Myocyte (in vitro differentiated cells): ENCODE results near the gene SLC25A47. TPM values are rescaled to one million over a fixed set of nuclear protein-coding genes. Genes with fewer than 3 reads are reported as not detected.
"Not testable (repeated sequence)": the region's sequence is repeated elsewhere in the genome, so short reads cannot be mapped to it uniquely, and the experiment has no call there.

Experiments used
- DNase-seq: peaks from one replicate; pipeline ENCODE4 v3.0.0-alpha.2; 2012; ENCODE audit warnings: low read depth
- total RNA-seq: library from RNA; depleted of rRNA; stranded (reverse); fragments of >200 nt; gene quantifications from 2 replicates; pipeline ENCODE4 v1.2.3, GENCODE V29; 2014

SLC25A47 gene
- total RNA-seq, 1 donor from 2014 or later = not detected

GRCh38 chr14:100342826-100343225 is 19.7 kb downstream of the SLC25A47 start:
- not testable (repeated sequence) for DNase-seq

- not testable (repeated sequence) for DNase-seq
Measured at GRCh38 chr14:100344657-100345056, 21.5 kb downstream of the SLC25A47 start.

- no peak for DNase-seq
Measured at GRCh38 chr14:100345711-100346110, 22.6 kb downstream of the SLC25A47 start.

- DNase-seq = no peak
Measured at GRCh38 chr14:100346306-100347091, 23.4 kb downstream of the SLC25A47 start.

- DNase-seq = no peak
Measured at GRCh38 chr14:100348253-100348729, 25.2 kb downstream of the SLC25A47 start.

GRCh38 chr14:100348784-100349685 is 25.9 kb downstream of the SLC25A47 start:
- DNase-seq = no peak

GRCh38 chr14:100350276-100350926 is 27.3 kb downstream of the SLC25A47 start:
- DNase-seq = no peak

GRCh38 chr14:100350986-100351385 is 27.8 kb downstream of the SLC25A47 start:
- no peak for DNase-seq

- no peak for DNase-seq
Measured at GRCh38 chr14:100358396-100358795, 35.3 kb downstream of the SLC25A47 start.

- no peak for DNase-seq
Measured at GRCh38 chr14:100359111-100359510, 36.0 kb downstream of the SLC25A47 start.

GRCh38 chr14:100359881-100360280 is 36.7 kb downstream of the SLC25A47 start:
- DNase-seq = no peak

- DNase-seq = no peak
Measured at GRCh38 chr14:100361626-100362025, 38.5 kb downstream of the SLC25A47 start.

GRCh38 chr14:100362311-100362927 is 39.3 kb downstream of the SLC25A47 start:
- DNase-seq = peak; percentile 45

- no peak for DNase-seq
Measured at GRCh38 chr14:100363053-100363452, 39.9 kb downstream of the SLC25A47 start.

- DNase-seq = no peak
Measured at GRCh38 chr14:100364403-100364802, 41.3 kb downstream of the SLC25A47 start.

GRCh38 chr14:100365741-100366140 is 42.6 kb downstream of the SLC25A47 start:
- no peak for DNase-seq

GRCh38 chr14:100369019-100369418 is 45.9 kb downstream of the SLC25A47 start:
- no peak for DNase-seq

GRCh38 chr14:100370003-100370402 is 46.9 kb downstream of the SLC25A47 start:
- DNase-seq = no peak

GRCh38 chr14:100371773-100372172 is 48.6 kb downstream of the SLC25A47 start:
- no peak for DNase-seq

GRCh38 chr14:100372357-100373048 is 49.4 kb downstream of the SLC25A47 start:
- no peak for DNase-seq
